GM12874 (cell line): Measurements from ENCODE around the gene LYRM1.

ENCODE experiments used
- CTCF ChIP-seq: IDR thresholded peaks from 2 replicates; pipeline ENCODE4 v1.5.1; 2011; ENCODE audit warnings: low read depth, mild to moderate bottlenecking, control low read depth, low read length, moderate library complexity; ENCODE audit not compliant: insufficient read depth

Gene LYRM1

GRCh38 chr16:20867585-20867984 lies 33.0 kb upstream of the LYRM1 start:
- TF ChIP-seq CTCF = no peak

GRCh38 chr16:20868890-20869289 lies 31.7 kb upstream of the LYRM1 start:
- no peak for TF ChIP-seq CTCF

- TF ChIP-seq CTCF = no peak
Measured at GRCh38 chr16:20870122-20870820, 30.3 kb upstream of the LYRM1 start.

GRCh38 chr16:20871258-20871657 lies 29.3 kb upstream of the LYRM1 start:
- TF ChIP-seq CTCF = no peak

- TF ChIP-seq CTCF = no peak
Measured at GRCh38 chr16:20871941-20872815, 28.4 kb upstream of the LYRM1 start.

- no peak for TF ChIP-seq CTCF
Measured at GRCh38 chr16:20873331-20873730, 27.2 kb upstream of the LYRM1 start.

GRCh38 chr16:20874088-20874581 lies 26.4 kb upstream of the LYRM1 start:
- no peak for TF ChIP-seq CTCF
